H9 (cell line): Measurements from ENCODE around the gene TSPAN9. TPM values are rescaled to one million over a fixed set of nuclear protein-coding genes. Genes with fewer than 3 reads are reported as not detected.

ENCODE experiments used
- DNase-seq: peaks from one replicate; pipeline ENCODE4 v3.0.0-alpha.2; 2017
- H2AFZ ChIP-seq: one replicate; pipeline ENCODE4 v1.6.1; 2013; ENCODE audit warnings: mild to moderate bottlenecking, low read length, control low read depth, moderate library complexity
- H2AK5ac ChIP-seq: 2 replicates; pipeline ENCODE4 v1.6.1; 2013; ENCODE audit warnings: low read length, control low read depth, mixed read lengths; ENCODE audit not compliant: insufficient read length
- H2BK120ac ChIP-seq: one replicate; pipeline ENCODE4 v1.6.1; 2013; ENCODE audit warnings: low read depth, mild to moderate bottlenecking, low read length, control low read depth, inconsistent platforms; ENCODE audit not compliant: poor library complexity, severe bottlenecking
- H2BK12ac ChIP-seq: 2 replicates; pipeline ENCODE4 v1.6.1; 2013; ENCODE audit warnings: low read length, control low read depth, mixed read lengths, low read depth; ENCODE audit not compliant: insufficient read length
- H2BK15ac ChIP-seq: 2 replicates; pipeline ENCODE4 v1.6.1; 2013; ENCODE audit warnings: low read depth, low read length, control low read depth
- H2BK20ac ChIP-seq: one replicate; pipeline ENCODE4 v1.6.1; 2013; ENCODE audit warnings: low read depth, mild to moderate bottlenecking, low read length, control low read depth, inconsistent platforms; ENCODE audit not compliant: poor library complexity, severe bottlenecking
- H2BK5ac ChIP-seq: 2 replicates; pipeline ENCODE4 v1.6.1; 2013; ENCODE audit warnings: low read length, control low read depth, mixed read lengths; ENCODE audit not compliant: insufficient read length
- H3K14ac ChIP-seq: 2 replicates; pipeline ENCODE4 v1.6.1; 2013; ENCODE audit warnings: low read length, control low read depth; ENCODE audit not compliant: insufficient read depth
- H3K18ac ChIP-seq: 2 replicates; pipeline ENCODE4 v1.6.1; 2013; ENCODE audit warnings: low read depth, mild to moderate bottlenecking, mixed read lengths, low read length, control low read depth; ENCODE audit not compliant: insufficient read length
- H3K23ac ChIP-seq: 2 replicates; pipeline ENCODE4 v1.6.1; 2013; ENCODE audit warnings: low read length, control low read depth, mixed read lengths, low read depth; ENCODE audit not compliant: insufficient read length
- H3K23me2 ChIP-seq: 2 replicates; pipeline ENCODE4 v1.6.1; 2013; ENCODE audit warnings: low read depth, mild to moderate bottlenecking, mixed read lengths, low read length, control low read depth; ENCODE audit not compliant: insufficient read length, poor library complexity, severe bottlenecking
- H3K27ac ChIP-seq: 2 replicates; pipeline ENCODE4 v1.5.1; 2013; ENCODE audit warnings: low read length, control low read depth, mixed read lengths, low read depth; ENCODE audit not compliant: insufficient read length
- H3K27me3 ChIP-seq: 2 replicates; pipeline ENCODE4 v1.6.1; 2013; ENCODE audit warnings: low read length, control low read depth, inconsistent platforms; ENCODE audit not compliant: insufficient read depth
- H3K4ac ChIP-seq: 2 replicates; pipeline ENCODE4 v1.6.1; 2013; ENCODE audit warnings: low read depth, mild to moderate bottlenecking, control low read depth, inconsistent platforms, low read length, moderate library complexity
- H3K4me1 ChIP-seq: 2 replicates; pipeline ENCODE4 v1.6.1; 2013; ENCODE audit warnings: low read length, control low read depth, inconsistent platforms; ENCODE audit not compliant: insufficient read depth
- H3K4me2 ChIP-seq: 2 replicates; pipeline ENCODE4 v1.6.1; 2013; ENCODE audit warnings: low read length, control low read depth, mixed read lengths; ENCODE audit not compliant: insufficient read length, insufficient read depth
- H3K56ac ChIP-seq: 2 replicates; pipeline ENCODE4 v1.6.1; 2013; ENCODE audit warnings: low read depth, mild to moderate bottlenecking, mixed read lengths, low read length, control low read depth; ENCODE audit not compliant: insufficient read length
- H3K79me1 ChIP-seq: 2 replicates; pipeline ENCODE4 v1.6.1; 2013; ENCODE audit warnings: low read depth, mild to moderate bottlenecking, moderate library complexity, low read length, control low read depth, inconsistent platforms; ENCODE audit not compliant: insufficient read depth, poor library complexity, severe bottlenecking
- H3K79me2 ChIP-seq: 2 replicates; pipeline ENCODE4 v1.6.1; 2013; ENCODE audit warnings: low read length, control low read depth, inconsistent platforms; ENCODE audit not compliant: insufficient read depth
- H3K9ac ChIP-seq: 2 replicates; pipeline ENCODE4 v1.6.1; 2013; ENCODE audit warnings: low read length, control low read depth, mixed read lengths; ENCODE audit not compliant: insufficient read length; ENCODE audit errors: extremely low read depth
- H3K9me3 ChIP-seq: one replicate; pipeline ENCODE4 v1.6.1; 2013; ENCODE audit warnings: low read depth, low read length, inconsistent platforms; ENCODE audit not compliant: control insufficient read depth
- H3T11ph ChIP-seq: one replicate; pipeline ENCODE4 v1.6.1; 2013; ENCODE audit warnings: mild to moderate bottlenecking, low read length, control low read depth, inconsistent platforms
- H4K20me1 ChIP-seq: one replicate; pipeline ENCODE4 v1.6.1; 2013; ENCODE audit not compliant: control insufficient read depth, insufficient read length, insufficient read depth
- H4K5ac ChIP-seq: 2 replicates; pipeline ENCODE4 v1.6.1; 2013; ENCODE audit warnings: low read depth, mild to moderate bottlenecking, mixed read lengths, low read length, control low read depth; ENCODE audit not compliant: insufficient read length
- H4K8ac ChIP-seq: replicated peaks from 2 replicates; pipeline ENCODE4 v1.6.1; 2013; ENCODE audit warnings: low read length, control low read depth, mixed read lengths, low read depth; ENCODE audit not compliant: insufficient read length
- H4K91ac ChIP-seq: 2 replicates; pipeline ENCODE4 v1.6.1; 2013; ENCODE audit warnings: low read depth, mild to moderate bottlenecking, moderate library complexity, mixed read lengths, low read length, control low read depth; ENCODE audit not compliant: insufficient read length
- H3K27ac Mint-ChIP-seq, 3 experiments: 2 replicates in 2 of 3; 3 replicates in 1 of 3; pipeline ENCODE4 v1.8.0; 2020 to 2021; ENCODE audit warnings: mixed read lengths in 3 of 3, mild to moderate bottlenecking in 1 of 3, moderate library complexity in 1 of 3
- H3K27me3 Mint-ChIP-seq: 2 replicates; pipeline ENCODE4 v1.8.0; 2021; ENCODE audit warnings: low read depth, mild to moderate bottlenecking, moderate library complexity, mixed read lengths
- H3K36me3 Mint-ChIP-seq, 3 experiments: 2 replicates in 2 of 3; 3 replicates in 1 of 3; pipeline ENCODE4 v1.8.0; 2020 to 2021; ENCODE audit warnings: low read depth in 3 of 3, mixed read lengths in 3 of 3; ENCODE audit not compliant: insufficient read depth in 1 of 3
- H3K4me1 Mint-ChIP-seq, 2 experiments: 2 replicates each; pipeline ENCODE4 v1.8.0; 2020; ENCODE audit warnings: mixed read lengths in 2 of 2
- H3K4me3 Mint-ChIP-seq, 2 experiments: 2 replicates in 1 of 2; 3 replicates in 1 of 2; pipeline ENCODE4 v1.8.0; 2020 to 2021; ENCODE audit warnings: mild to moderate bottlenecking in 2 of 2, mixed read lengths in 2 of 2, moderate library complexity in 1 of 2
- H3K9me3 Mint-ChIP-seq, 2 experiments: 2 replicates in 1 of 2; 3 replicates in 1 of 2; pipeline ENCODE4 v1.8.0; 2020; ENCODE audit warnings: mild to moderate bottlenecking in 2 of 2, mixed read lengths in 2 of 2, moderate library complexity in 1 of 2
- WGBS: extraction: QIAGEN DNeasy Blood & Tissue Kit; methylation state at CpG from one replicate; pipeline ENCODE4 v1.1.7; 2013; ENCODE audit warnings: missing lambda C conversion rate, low lambda C conversion rate, mixed read lengths; ENCODE audit not compliant: insufficient read length; ENCODE audit errors: extremely low coverage; 5-methylcytosine and 5-hydroxymethylcytosine counted together
- total RNA-seq: library from RNA; stranded (reverse); gene quantifications from 2 replicates; pipeline ENCODE4 v1.2.1, GENCODE V29; 2021
- TF ChIP-seq, protein P1 (sequence below): fragments of 200-600 bp; sonication (generic); conservative IDR thresholded peaks from 3 replicates; pipeline ENCODE4 v1.8.0; 2021; ENCODE audit warnings: antibody characterized with exemption, mild to moderate bottlenecking

The TSPAN9 gene
- total RNA-seq, 1 experiment from 2014 or later: 19.0 TPM

DNA sequence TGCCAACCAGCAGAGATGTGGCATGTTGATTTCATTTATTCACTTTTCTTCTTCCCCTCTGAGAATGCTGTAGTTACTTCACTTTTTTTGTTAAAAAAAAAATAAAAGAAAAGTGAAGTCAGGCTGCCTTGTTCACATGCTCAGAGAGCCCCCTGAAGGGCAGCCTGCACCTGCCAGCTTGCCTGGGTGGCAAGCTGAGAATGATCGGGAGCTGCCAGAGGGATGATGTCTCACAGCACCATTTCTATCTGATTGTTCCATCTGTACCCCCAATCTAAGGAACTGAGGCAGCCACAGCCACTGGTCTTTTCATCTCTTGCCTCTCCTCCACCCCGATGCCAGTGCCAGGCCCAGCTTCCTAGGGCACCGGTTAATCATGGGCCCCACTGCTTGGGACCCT, 118.2 kb downstream of the TSPAN9 start:
- H3K9me3 Mint-ChIP-seq: peaks cover 0 to 3% of the 10 kb centered on the region in 2 experiments; a peak in 1 of 5 replicates
- H3K27me3 ChIP-seq: no peaks in the 10 kb centered on the region; the same call in 1 of the 2 replicates
- peaks cover 7% of the 10 kb centered on the region for H3K23me2 ChIP-seq
- no peak overlapping the region for H2BK15ac ChIP-seq
- no CpG with 5 or more reads among the region's 3 CpGs for WGBS
- H3K56ac ChIP-seq: no peak overlapping the region
- H3K9ac ChIP-seq: no peak overlapping the region
- no peak overlapping the region for H3K27ac Mint-ChIP-seq
- no peak overlapping the region for H2AFZ ChIP-seq
- no peak overlapping the region for H2BK5ac ChIP-seq
- no peak overlapping the region for H3K4me3 Mint-ChIP-seq
- no peak overlapping the region for H4K8ac ChIP-seq
- DNase-seq: no peak
- H3T11ph ChIP-seq: no peak overlapping the region
- H4K5ac ChIP-seq: no peak overlapping the region
- no peaks in the 10 kb centered on the region for H3K79me1 ChIP-seq
- no peak overlapping the region for H3K4me2 ChIP-seq
- peaks cover 3 to 4% (median 3%) of the 10 kb centered on the region in 3 experiments; a peak in 3 of 7 replicates for H3K36me3 Mint-ChIP-seq
- no peaks in the 10 kb centered on the region for H3K79me2 ChIP-seq
- H2BK12ac ChIP-seq: no peak overlapping the region
- H3K14ac ChIP-seq: no peak overlapping the region; the same call in 1 of the 2 replicates
- H3K4me1 Mint-ChIP-seq: peaks cover 33 to 35% of the 10 kb centered on the region in 2 experiments
- H2BK20ac ChIP-seq: no peak overlapping the region
- no peaks in the 10 kb centered on the region for H3K9me3 ChIP-seq
- H4K91ac ChIP-seq: no peak overlapping the region
- no peak overlapping the region for H2AK5ac ChIP-seq
- TF ChIP-seq, protein P1, sequence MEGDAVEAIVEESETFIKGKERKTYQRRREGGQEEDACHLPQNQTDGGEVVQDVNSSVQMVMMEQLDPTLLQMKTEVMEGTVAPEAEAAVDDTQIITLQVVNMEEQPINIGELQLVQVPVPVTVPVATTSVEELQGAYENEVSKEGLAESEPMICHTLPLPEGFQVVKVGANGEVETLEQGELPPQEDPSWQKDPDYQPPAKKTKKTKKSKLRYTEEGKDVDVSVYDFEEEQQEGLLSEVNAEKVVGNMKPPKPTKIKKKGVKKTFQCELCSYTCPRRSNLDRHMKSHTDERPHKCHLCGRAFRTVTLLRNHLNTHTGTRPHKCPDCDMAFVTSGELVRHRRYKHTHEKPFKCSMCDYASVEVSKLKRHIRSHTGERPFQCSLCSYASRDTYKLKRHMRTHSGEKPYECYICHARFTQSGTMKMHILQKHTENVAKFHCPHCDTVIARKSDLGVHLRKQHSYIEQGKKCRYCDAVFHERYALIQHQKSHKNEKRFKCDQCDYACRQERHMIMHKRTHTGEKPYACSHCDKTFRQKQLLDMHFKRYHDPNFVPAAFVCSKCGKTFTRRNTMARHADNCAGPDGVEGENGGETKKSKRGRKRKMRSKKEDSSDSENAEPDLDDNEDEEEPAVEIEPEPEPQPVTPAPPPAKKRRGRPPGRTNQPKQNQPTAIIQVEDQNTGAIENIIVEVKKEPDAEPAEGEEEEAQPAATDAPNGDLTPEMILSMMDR: no peak
- no peaks in the 10 kb centered on the region; the same call in 1 of the 2 replicates for H3K4me1 ChIP-seq
- no peak overlapping the region for H3K4ac ChIP-seq
- H3K23ac ChIP-seq: no peak overlapping the region
- H2BK120ac ChIP-seq: no peak overlapping the region
- H3K18ac ChIP-seq: no peak overlapping the region
- H3K27me3 Mint-ChIP-seq: peaks cover 19% of the 10 kb centered on the region
- no peaks in the 10 kb centered on the region for H4K20me1 ChIP-seq
- H3K27ac ChIP-seq: no peak overlapping the region
